Measurements from ENCODE around the gene FAP.

The FAP gene, protein sequence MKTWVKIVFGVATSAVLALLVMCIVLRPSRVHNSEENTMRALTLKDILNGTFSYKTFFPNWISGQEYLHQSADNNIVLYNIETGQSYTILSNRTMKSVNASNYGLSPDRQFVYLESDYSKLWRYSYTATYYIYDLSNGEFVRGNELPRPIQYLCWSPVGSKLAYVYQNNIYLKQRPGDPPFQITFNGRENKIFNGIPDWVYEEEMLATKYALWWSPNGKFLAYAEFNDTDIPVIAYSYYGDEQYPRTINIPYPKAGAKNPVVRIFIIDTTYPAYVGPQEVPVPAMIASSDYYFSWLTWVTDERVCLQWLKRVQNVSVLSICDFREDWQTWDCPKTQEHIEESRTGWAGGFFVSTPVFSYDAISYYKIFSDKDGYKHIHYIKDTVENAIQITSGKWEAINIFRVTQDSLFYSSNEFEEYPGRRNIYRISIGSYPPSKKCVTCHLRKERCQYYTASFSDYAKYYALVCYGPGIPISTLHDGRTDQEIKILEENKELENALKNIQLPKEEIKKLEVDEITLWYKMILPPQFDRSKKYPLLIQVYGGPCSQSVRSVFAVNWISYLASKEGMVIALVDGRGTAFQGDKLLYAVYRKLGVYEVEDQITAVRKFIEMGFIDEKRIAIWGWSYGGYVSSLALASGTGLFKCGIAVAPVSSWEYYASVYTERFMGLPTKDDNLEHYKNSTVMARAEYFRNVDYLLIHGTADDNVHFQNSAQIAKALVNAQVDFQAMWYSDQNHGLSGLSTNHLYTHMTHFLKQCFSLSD

DNA sequence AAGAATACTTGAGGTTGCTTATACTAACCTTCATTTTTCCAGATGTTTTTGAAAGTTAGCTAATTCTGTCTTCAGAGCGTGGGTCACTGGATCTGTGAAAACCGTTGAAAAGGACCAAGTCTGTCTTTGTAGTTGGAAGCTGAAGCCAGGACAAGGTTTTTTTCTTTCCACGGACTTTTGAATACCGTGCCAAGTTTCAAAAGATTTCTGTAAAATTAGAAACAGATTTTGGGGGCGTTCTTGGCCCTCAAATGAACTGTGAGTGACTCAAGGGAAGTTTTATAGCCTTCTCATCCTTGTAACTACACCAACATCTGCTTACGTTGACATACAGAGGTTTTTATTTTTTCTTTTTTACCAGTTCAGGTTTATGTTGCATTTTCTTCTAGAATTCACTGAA, at the start of gene FAP:
Gene FAP (minus strand): TSS at position 152 of the 400 bp plus-strand sequence. CDS start 118 bp downstream, at position 34.
- peak within 1 kb of the TSS; percentile 79 for H3K4me3 ChIP-seq (ENCODE audit: control insufficient read depth, low read depth, low read length)

GRCh38 chr2:162291748-162292147, 48.5 kb upstream of the FAP start:
- no peak for DNase-seq (ENCODE audit: low read depth)
- no peak for TF ChIP-seq CTCF (conservative IDR thresholded peaks at IDR 0.05; ENCODE audit: control insufficient read depth, insufficient read depth, low read depth, low read length)
- no peak overlapping the region for H3K4me3 ChIP-seq (ENCODE audit: control insufficient read depth, low read depth, low read length)

More for the DNA sequence above, at the start of gene FAP:
- TF ChIP-seq CTCF (conservative IDR thresholded peaks at IDR 0.05; ENCODE audit: control insufficient read depth, insufficient read depth, low read depth, low read length), result no peak
- peak; percentile 96 for DNase-seq (ENCODE audit: low read depth)

DNA sequence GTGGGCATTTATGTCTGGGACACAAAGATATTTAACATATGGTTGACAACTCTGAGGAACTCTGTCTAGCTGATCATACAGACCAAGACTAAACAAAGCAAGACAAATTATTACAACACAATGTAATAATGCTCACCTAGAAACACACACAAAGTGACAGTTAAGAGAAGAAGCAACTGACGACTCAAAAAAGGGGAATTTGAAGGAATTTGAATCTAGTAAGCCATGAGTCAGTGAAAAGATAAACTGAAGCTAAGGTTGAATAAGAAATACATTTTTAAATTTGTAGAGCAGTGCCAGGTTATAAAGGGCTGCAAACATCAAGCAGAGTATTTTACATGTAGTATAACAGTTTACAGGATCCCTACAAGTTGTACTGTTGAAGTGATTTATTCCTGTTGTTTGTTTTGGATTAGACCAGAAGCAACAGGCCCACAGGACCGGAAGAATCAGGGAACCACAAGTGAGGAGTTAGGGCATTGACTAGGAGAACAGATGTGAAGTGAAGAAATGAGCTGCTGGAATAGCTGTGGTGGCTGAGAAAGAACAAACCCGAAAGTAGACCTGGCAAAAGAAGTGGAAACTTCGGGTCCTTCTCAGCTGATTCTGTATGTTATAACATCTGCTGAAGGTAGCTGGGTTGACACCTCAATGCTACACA, 39.6 kb upstream of the FAP start:
- DNase-seq (ENCODE audit: low read depth), result peak; percentile 48

GRCh38 chr2:162280654-162281053, 37.4 kb upstream of the FAP start:
- H3K4me3 ChIP-seq (ENCODE audit: control insufficient read depth, low read depth, low read length), result no peak overlapping the region
- DNase-seq (ENCODE audit: low read depth), result no peak
- no peak for TF ChIP-seq CTCF (conservative IDR thresholded peaks at IDR 0.05; ENCODE audit: control insufficient read depth, insufficient read depth, low read depth, low read length)

More for the DNA sequence above, 39.6 kb upstream of the FAP start:
- no peak for TF ChIP-seq CTCF (conservative IDR thresholded peaks at IDR 0.05; ENCODE audit: control insufficient read depth, insufficient read depth, low read depth, low read length)
- H3K4me3 ChIP-seq (ENCODE audit: control insufficient read depth, low read depth, low read length), result no peak overlapping the region

GRCh38 chr2:162277381-162277780, 34.1 kb upstream of the FAP start:
- no peak for TF ChIP-seq CTCF (conservative IDR thresholded peaks at IDR 0.05; ENCODE audit: control insufficient read depth, insufficient read depth, low read depth, low read length)

DNA sequence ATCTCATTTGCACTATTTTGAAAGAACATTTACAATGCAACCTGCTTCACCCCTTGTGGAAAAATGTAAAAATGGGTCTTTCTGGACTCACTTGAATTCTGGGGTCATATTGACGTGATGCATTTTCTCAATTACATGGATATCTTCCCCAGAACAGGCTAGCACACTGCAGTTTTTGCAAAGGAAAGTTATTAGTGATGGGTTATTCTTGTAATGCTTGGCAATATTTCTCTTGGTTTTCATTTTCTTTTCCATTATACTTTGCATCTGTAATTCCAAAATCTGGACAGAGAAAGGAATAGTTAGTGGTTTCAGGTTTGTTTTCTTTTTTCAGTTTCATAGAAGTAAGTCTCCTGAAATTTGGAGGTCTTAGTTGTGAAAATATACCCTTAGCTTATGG, 24.8 kb upstream of the FAP start:
- no peak for DNase-seq (ENCODE audit: low read depth)
- TF ChIP-seq CTCF (conservative IDR thresholded peaks at IDR 0.05; ENCODE audit: control insufficient read depth, insufficient read depth, low read depth, low read length), result no peak
- no peak overlapping the region for H3K4me3 ChIP-seq (ENCODE audit: control insufficient read depth, low read depth, low read length)

More at GRCh38 chr2:162277381-162277780, 34.1 kb upstream of the FAP start:
- no peak for DNase-seq (ENCODE audit: low read depth)
- H3K4me3 ChIP-seq (ENCODE audit: control insufficient read depth, low read depth, low read length), result no peak overlapping the region
